OCI-LY3 (cell line): ENCODE measurements around the gene RAB31.

Source experiments
- H2AFZ ChIP-seq: fragments of 200-600, 300-600 bp; shearing (Covaris generic); 2 replicates; pipeline ENCODE4 v1.6.0; 2014; ENCODE audit warnings: antibody characterized with exemption, low read depth, low read length
- H3K27ac ChIP-seq: fragments of 200-600, 300-600 bp; sonication (generic); 2 replicates; pipeline ENCODE4 v1.5.1; 2014; ENCODE audit warnings: mild to moderate bottlenecking, low read length, moderate library complexity, mixed read lengths
- H3K27me3 ChIP-seq: fragments of 200-600, 300-600 bp; sonication (generic); 2 replicates; pipeline ENCODE4 v1.6.1; 2014; ENCODE audit warnings: low read depth, low read length, mixed read lengths
- H3K36me3 ChIP-seq: fragments of 200-600, 300-600 bp; sonication (generic); replicated peaks from 2 replicates; pipeline ENCODE3; 2014; ENCODE audit warnings: low read depth, low read length, mixed read lengths
- H3K4me1 ChIP-seq: fragments of 300-600, 200-600 bp; sonication (generic); 2 replicates; pipeline ENCODE4 v1.6.1; 2014; ENCODE audit warnings: low read length, mixed read lengths
- H3K4me2 ChIP-seq: fragments of 200-600, 300-600 bp; sonication (generic); 2 replicates; pipeline ENCODE4 v1.6.1; 2014; ENCODE audit warnings: low read length, mixed read lengths
- H3K4me3 ChIP-seq: fragments of 300-600, 200-600 bp; sonication (generic); 2 replicates; pipeline ENCODE4 v1.5.1; 2014; ENCODE audit warnings: antibody characterized with exemption, mild to moderate bottlenecking, low read length, moderate library complexity
- H3K79me2 ChIP-seq: fragments of 300-600, 200-600 bp; shearing (Covaris generic); 2 replicates; pipeline ENCODE4 v1.6.1; 2014; ENCODE audit warnings: mild to moderate bottlenecking, low read length, mixed read lengths
- H3K9ac ChIP-seq: fragments of 300-600, 200-600 bp; shearing (Covaris generic); 2 replicates; pipeline ENCODE4 v1.6.0; 2014; ENCODE audit warnings: mild to moderate bottlenecking, low read length, moderate library complexity
- H3K9me3 ChIP-seq: fragments of 200-600, 300-600 bp; shearing (Covaris generic); 2 replicates; pipeline ENCODE4 v1.6.1; 2014; ENCODE audit warnings: low read length, mixed read lengths; ENCODE audit not compliant: insufficient read depth
- H4K20me1 ChIP-seq: fragments of 200-600, 300-600 bp; sonication (generic); 2 replicates; pipeline ENCODE4 v1.6.1; 2016; ENCODE audit warnings: low read length, mixed read lengths; ENCODE audit not compliant: insufficient read depth
- CTCF ChIP-seq: fragments of 200-600, 300-600 bp; sonication (generic); IDR thresholded peaks from 2 replicates; pipeline ENCODE4 v1.5.1; 2014; ENCODE audit warnings: antibody characterized with exemption, low read length, low read depth
- EZH2phosphoT487 ChIP-seq: fragments of 200-600 bp; shearing (Covaris generic); IDR thresholded peaks from 2 replicates; pipeline ENCODE4 v1.6.1; 2018; ENCODE audit warnings: antibody characterized with exemption, mixed run types, low read depth

The RAB31 gene

DNA sequence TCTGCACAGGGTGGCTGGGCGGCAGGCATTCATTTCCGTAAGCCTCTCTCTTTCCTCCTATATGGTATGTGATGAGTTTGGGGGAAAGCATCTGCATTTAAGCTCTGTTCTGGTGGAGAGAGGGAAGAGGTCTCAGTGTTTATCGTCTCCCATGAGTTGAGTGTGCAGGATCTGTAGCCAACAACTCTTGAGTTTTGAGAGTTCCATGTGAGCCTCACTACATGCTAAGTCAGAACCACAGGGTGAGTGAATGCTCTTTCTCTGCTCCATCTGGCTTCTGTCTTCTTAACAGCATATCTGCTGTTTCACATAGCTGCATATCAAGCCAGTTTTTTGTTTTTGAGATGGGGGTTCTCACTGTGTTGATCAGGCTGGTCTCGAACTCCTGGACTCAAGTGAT, 22.7 kb downstream of the RAB31 start:
- no peak overlapping the region for H2AFZ ChIP-seq
- no peaks in the 10 kb centered on the region for H3K9me3 ChIP-seq
- TF ChIP-seq CTCF (no peak), EZH2phosphoT487 (no peak)
- H3K27ac ChIP-seq = no peak overlapping the region
- H3K79me2 ChIP-seq = no peaks in the 10 kb centered on the region
- no peak overlapping the region for H3K4me2 ChIP-seq
- H3K27me3 ChIP-seq = peaks cover 4% of the 10 kb centered on the region; the same call in 1 of the 2 replicates
- no peaks in the 10 kb centered on the region for H3K36me3 ChIP-seq
- H4K20me1 ChIP-seq = no peaks in the 10 kb centered on the region
- no peak overlapping the region for H3K9ac ChIP-seq
- no peak overlapping the region for H3K4me3 ChIP-seq
- H3K4me1 ChIP-seq = no peaks in the 10 kb centered on the region

- Histone ChIP-seq H3K27me3 (peaks cover 4% of the 10 kb centered on the region; the same call in 1 of the 2 replicates), H3K9me3 (no peaks in the 10 kb centered on the region), H3K4me1 (peaks cover 4% of the 10 kb centered on the region), H4K20me1 (no peaks in the 10 kb centered on the region), H3K27ac (no peak overlapping the region), H2AFZ (no peak overlapping the region), H3K4me3 (no peak overlapping the region), H3K9ac (no peak overlapping the region), H3K36me3 (no peaks in the 10 kb centered on the region), H3K79me2 (no peaks in the 10 kb centered on the region), H3K4me2 (no peak overlapping the region)
- no peak for TF ChIP-seq CTCF
- TF ChIP-seq EZH2phosphoT487 = no peak
Measured at GRCh38 chr18:9731380-9731779, 23.3 kb downstream of the RAB31 start.

DNA sequence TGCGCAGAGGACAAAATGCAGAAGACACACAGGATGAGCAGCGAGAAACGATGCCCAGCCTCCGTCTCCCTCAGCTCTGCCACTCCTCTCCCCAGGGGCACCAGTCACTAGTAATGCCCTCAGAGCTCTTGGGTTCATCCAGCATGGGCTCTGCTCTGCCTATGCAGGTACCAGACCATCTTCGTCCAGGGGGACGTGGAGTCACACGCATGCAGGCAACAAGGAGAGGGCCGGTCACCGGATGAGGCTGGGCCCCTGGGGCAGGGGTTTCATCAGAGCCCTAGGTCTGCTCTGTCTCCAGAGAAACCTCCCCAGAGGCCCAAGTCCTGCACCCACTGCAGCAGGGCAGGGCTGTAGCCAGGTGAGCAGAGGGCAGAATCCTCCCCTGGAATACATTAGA, 23.9 kb downstream of the RAB31 start:
- Histone ChIP-seq H3K4me1 (peaks cover 7% of the 10 kb centered on the region), H3K27ac (no peak overlapping the region), H3K4me2 (no peak overlapping the region), H4K20me1 (no peaks in the 10 kb centered on the region), H3K79me2 (no peaks in the 10 kb centered on the region), H2AFZ (no peak overlapping the region), H3K27me3 (peaks cover 4% of the 10 kb centered on the region; the same call in 1 of the 2 replicates), H3K9ac (no peak overlapping the region), H3K4me3 (no peak overlapping the region), H3K36me3 (no peaks in the 10 kb centered on the region), H3K9me3 (no peaks in the 10 kb centered on the region)
- TF ChIP-seq EZH2phosphoT487 (no peak), CTCF (no peak)

DNA sequence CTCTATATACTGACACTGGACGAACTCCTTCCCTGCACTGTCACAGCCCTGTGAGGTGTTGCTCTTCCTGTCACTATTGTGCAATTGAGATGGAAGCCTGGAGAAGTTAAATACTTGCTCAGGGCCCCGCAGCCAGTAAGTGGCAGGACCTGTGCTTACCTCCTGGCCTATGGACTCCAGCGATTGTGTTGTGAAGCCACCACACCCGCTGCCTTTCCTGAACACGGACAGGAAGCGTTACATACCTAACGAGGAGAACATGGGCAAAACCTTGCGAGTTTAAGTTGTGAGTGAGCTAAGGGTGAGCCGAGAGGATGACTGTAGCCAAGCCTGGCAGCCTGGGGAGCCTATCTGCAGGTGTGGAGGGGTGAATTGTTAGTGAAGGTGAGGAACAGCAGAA, 26.1 kb downstream of the RAB31 start:
- Histone ChIP-seq H3K9ac (no peak overlapping the region), H3K4me2 (no peak overlapping the region), H3K4me1 (peaks cover 7% of the 10 kb centered on the region), H3K4me3 (no peak overlapping the region), H3K27ac (no peak overlapping the region), H2AFZ (no peak overlapping the region), H4K20me1 (no peaks in the 10 kb centered on the region), H3K9me3 (no peaks in the 10 kb centered on the region), H3K27me3 (peaks cover 4% of the 10 kb centered on the region; the same call in 1 of the 2 replicates), H3K79me2 (no peaks in the 10 kb centered on the region), H3K36me3 (no peaks in the 10 kb centered on the region)
- TF ChIP-seq CTCF = no peak
- TF ChIP-seq EZH2phosphoT487 = no peak
